ENCODE data around the gene COL23A1. TPM values are rescaled to one million over a fixed set of nuclear protein-coding genes. Genes with fewer than 3 reads are reported as not detected.

The COL23A1 gene
- total and polyA plus RNA-seq, 2 of the 8 experiments (the other 6 are each of a cell fraction or from before 2014, with no cell fraction given) = 3.1 to 4.7 TPM

DNA sequence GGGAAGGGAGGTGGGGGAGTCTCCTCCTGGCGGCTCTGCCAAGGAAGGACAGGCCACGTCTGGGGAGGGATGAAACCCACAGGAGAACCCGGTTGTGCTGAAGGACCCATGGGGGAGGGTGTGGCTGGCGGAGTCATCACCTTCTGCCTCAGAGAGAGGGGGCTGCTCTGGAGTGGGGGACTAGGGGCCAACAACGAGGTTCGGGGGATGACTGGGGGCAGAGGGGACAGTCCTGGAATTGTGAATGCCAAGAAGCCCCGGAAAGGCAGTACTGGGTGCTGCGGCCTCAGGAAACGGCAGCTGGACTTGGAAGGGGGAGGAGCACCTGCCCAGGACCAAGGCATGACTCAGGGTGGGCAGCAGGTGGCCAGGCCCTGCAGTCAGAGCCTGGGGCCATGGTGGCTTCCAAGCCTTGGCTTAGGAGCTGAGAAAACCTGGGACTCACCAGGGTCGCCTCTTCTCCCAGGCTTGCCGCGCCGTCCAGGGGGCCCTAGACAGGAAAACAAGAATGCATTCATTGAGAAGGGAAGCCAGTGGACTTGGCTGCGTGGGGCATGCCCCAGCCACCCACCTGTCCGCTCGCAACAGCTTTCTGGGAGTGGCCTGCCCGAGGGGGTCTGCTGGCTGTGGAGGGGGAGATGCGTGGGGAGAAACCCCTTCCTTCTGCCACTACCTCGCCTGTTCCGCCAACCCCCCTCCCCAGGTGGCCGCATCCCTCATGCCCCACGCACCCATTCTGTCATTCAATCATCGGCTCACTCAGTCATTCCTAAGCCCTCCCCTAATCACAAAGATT, 283.6 kb downstream of the COL23A1 start:
- Histone ChIP-seq H3K23ac (ENCODE audit: insufficient read length) (no peak overlapping the region), H2AK5ac (ENCODE audit: low read depth, low read length) (no peak overlapping the region), H3K23me2 (ENCODE audit: low read depth, low read length) (no peaks in the 10 kb centered on the region), H2BK15ac (ENCODE audit: low read length) (no peak overlapping the region; the same call in 1 of the 2 replicates), H2BK12ac (ENCODE audit: low read depth, low read length) (no peak overlapping the region), H3K27me3 (replicated peaks in 1 of 4; ENCODE audit: control insufficient read depth in 3 of 4, extremely low read depth in 1 of 4, insufficient read depth in 3 of 4, low read length in 3 of 4) (no peaks in the 10 kb centered on the region), H2BK5ac (ENCODE audit: low read depth, low read length) (no peak overlapping the region), H3K18ac (ENCODE audit: extremely low read depth, low read length) (no peak overlapping the region), H2BK120ac (replicated peaks; ENCODE audit: low read depth, low read length) (no peak overlapping the region), H3K4me2 (ENCODE audit: insufficient read depth in 1 of 2, low read depth in 2 of 2, low read length in 2 of 2) (no peak overlapping the region), H3K56ac (replicated peaks; ENCODE audit: insufficient read length, low read depth, low read length) (no peak overlapping the region), H3K79me2 (ENCODE audit: control insufficient read depth in 1 of 2, insufficient read depth in 2 of 2, low read length in 2 of 2) (no peaks in the 10 kb centered on the region), H2AFZ (ENCODE audit: low read length) (no peak overlapping the region), H4K5ac (ENCODE audit: insufficient read length, low read depth, low read length) (no peak overlapping the region), H3K79me1 (ENCODE audit: low read depth, low read length) (no peaks in the 10 kb centered on the region), H3K9me3 (ENCODE audit: insufficient read depth in 2 of 2, low read depth in 1 of 2, low read length in 1 of 2) (no peaks in the 10 kb centered on the region), H3K4ac (replicated peaks; ENCODE audit: insufficient read length, low read depth, low read length) (no peak overlapping the region), H4K91ac (replicated peaks; ENCODE audit: insufficient read length, low read length) (no peak overlapping the region), H3K36me3 (ENCODE audit: control insufficient read depth in 2 of 4, insufficient read depth in 4 of 4, low read length in 3 of 4) (no peaks in the 10 kb centered on the region), H3K9ac (replicated peaks in 1 of 4; ENCODE audit: extremely low read depth in 1 of 4, low read depth in 3 of 4, low read length in 3 of 4) (no peak overlapping the region), H3K4me3 (ENCODE audit: extremely low read depth in 1 of 4, insufficient read depth in 2 of 4, low read depth in 3 of 4, low read length in 4 of 4) (no peak overlapping the region), H3K14ac (ENCODE audit: insufficient read length) (no peak overlapping the region), H3K4me1 (replicated peaks in 1 of 4; ENCODE audit: control insufficient read depth in 3 of 4, insufficient read depth in 4 of 4, low read length in 3 of 4) (peaks cover 0 to 9% (median 1%) of the 10 kb centered on the region in 4 experiments; a peak in 2 of 7 replicates), H2BK20ac (ENCODE audit: low read length) (no peak overlapping the region), H4K8ac (ENCODE audit: extremely low read depth, insufficient read depth, low read length) (no peak overlapping the region), H3K27ac (ENCODE audit: low read depth, low read length) (no peak overlapping the region), H4K20me1 (replicated peaks in 1 of 2; ENCODE audit: control insufficient read depth in 1 of 2, insufficient read depth in 2 of 2, low read length in 2 of 2) (no peaks in the 10 kb centered on the region)
- POLR2A ChIA-PET (ENCODE audit: partially characterized antibody) = no interaction called here
- DNase-seq (ENCODE audit: low read depth in 1 of 2, low spot score in 2 of 2) = no peak
- no peak for FAIRE-seq
- 78% methylated on average over 19 of the region's 23 CpGs; no CpG with 5 or more reads in 1 of the 2 experiments for WGBS, 2 experiments (ENCODE audit: extremely low coverage in 1 of 2, insufficient coverage in 1 of 2, insufficient read length in 1 of 2, insufficient replicate concordance in 2 of 2, low coverage in 1 of 2, low lambda C conversion rate in 2 of 2, missing lambda C conversion rate in 1 of 2)
- CTCF ChIA-PET (ENCODE audit: partially characterized antibody) = interaction anchor here (0.8 to 5.6 kb wide), 7 partner anchors 11 to 191 kb away, joined by 3 to 55 read pairs (median 4); no protein-coding TSS in a partner anchor
- TF ChIP-seq SAP30 (IDR thresholded peaks at IDR 0.05; ENCODE audit: insufficient read depth, insufficient replicate concordance, low read length) (no peak), BRCA1 (IDR thresholded peaks at IDR 0.05; ENCODE audit: low read depth, low read length) (no peak), NRF1 (IDR thresholded peaks at IDR 0.05; ENCODE audit: low read depth, low read length) (no peak), SP2 (IDR thresholded peaks at IDR 0.05; ENCODE audit: low read length) (no peak), GABPA (IDR thresholded peaks at IDR 0.05; ENCODE audit: borderline replicate concordance, insufficient read depth, low read length) (no peak), SP4 (IDR thresholded peaks at IDR 0.05; ENCODE audit: low read length) (no peak), TAF7 (optimal IDR thresholded peaks at IDR 0.05; ENCODE audit: borderline replicate concordance, low read depth, low read length) (no peak), CBX8 (IDR thresholded peaks at IDR 0.05; ENCODE audit: borderline replicate concordance, low read depth, low read length) (no peak), SRF (IDR thresholded peaks at IDR 0.05; ENCODE audit: low read depth, low read length) (no peak), FOSL1 (IDR thresholded peaks at IDR 0.05; ENCODE audit: insufficient read depth, low read depth, low read length) (no peak), CEBPB (IDR thresholded peaks at IDR 0.05; ENCODE audit: low read depth, low read length) (no peak), BACH1 (IDR thresholded peaks at IDR 0.05; ENCODE audit: low read length) (no peak), ATF3 (IDR thresholded peaks at IDR 0.05; ENCODE audit: insufficient read depth, low read depth, low read length) (no peak)

Data from H1 (cell line).